ENCODE measurements around the gene TMEM41A. TPM values are rescaled to one million over a fixed set of nuclear protein-coding genes. Genes with fewer than 3 reads are reported as not detected.

TMEM41A gene
- total RNA-seq, 1 experiment from 2014 or later = 30.2 TPM

- Histone ChIP-seq H3K4me3 (ENCODE audit: low read depth in 2 of 2, low read length in 2 of 2) (no peak overlapping the region), H3K9me3 (ENCODE audit: control insufficient read depth, insufficient read depth, low read depth, low read length) (no peaks in the 10 kb centered on the region), H3K36me3 (ENCODE audit: control insufficient read depth, insufficient read depth, low read length) (no peaks in the 10 kb centered on the region), H3K4me1 (ENCODE audit: control insufficient read depth, insufficient read depth, low read length) (no peaks in the 10 kb centered on the region), H3K27me3 (ENCODE audit: control insufficient read depth, insufficient read depth, low read length) (no peaks in the 10 kb centered on the region), H3K27ac (ENCODE audit: low read length) (no peak overlapping the region)
- BruUV-seq (replicated peaks) = no TSS peak
- DNase-seq (ENCODE audit: low read depth, low spot score) = no peak
- no peak for TF ChIP-seq SIN3A (IDR thresholded peaks at IDR 0.05; ENCODE audit: borderline replicate concordance, insufficient read depth, low read depth, low read length)
- TF ChIP-seq TCF7L2 (IDR thresholded peaks at IDR 0.05; ENCODE audit: low read depth, low read length) = no peak
- TF ChIP-seq POLR2AphosphoS5 (IDR thresholded peaks at IDR 0.05; ENCODE audit: low read depth, low read length) = no peak
- no peak for TF ChIP-seq REST (IDR thresholded peaks at IDR 0.05; ENCODE audit: insufficient read depth in 1 of 2, low read depth in 2 of 2, low read length in 1 of 2)
- TF ChIP-seq CTCF (IDR thresholded peaks at IDR 0.05) = no peak
- in situ Hi-C loops (cut with HindIII; ENCODE audit: low pct_unique_long_range_greater_than_20kb, low sequenced_read_pairs) (no loop called here), intact Hi-C loops (cut with micrococcal nuclease; ENCODE audit: unreplicated experiment) (no loop called here)
- POLR2A ChIA-PET = no interaction called here
- CTCF ChIA-PET = no interaction called here
- ATAC-seq = no peak
These were observed 9.0 kb upstream of the TMEM41A start for GRCh38 chr3:185507883-185508282.

- Histone ChIP-seq H3K9me3 (ENCODE audit: control insufficient read depth, insufficient read depth, low read depth, low read length) (no peaks in the 10 kb centered on the region), H3K27ac (ENCODE audit: low read length) (no peak overlapping the region), H3K4me1 (ENCODE audit: control insufficient read depth, insufficient read depth, low read length) (no peaks in the 10 kb centered on the region), H3K27me3 (ENCODE audit: control insufficient read depth, insufficient read depth, low read length) (no peaks in the 10 kb centered on the region), H3K36me3 (ENCODE audit: control insufficient read depth, insufficient read depth, low read length) (no peaks in the 10 kb centered on the region), H3K4me3 (ENCODE audit: low read depth in 2 of 2, low read length in 2 of 2) (no peak overlapping the region)
- TF ChIP-seq REST (IDR thresholded peaks at IDR 0.05; ENCODE audit: insufficient read depth in 1 of 2, low read depth in 2 of 2, low read length in 1 of 2) (no peak), TCF7L2 (IDR thresholded peaks at IDR 0.05; ENCODE audit: low read depth, low read length) (no peak), SIN3A (IDR thresholded peaks at IDR 0.05; ENCODE audit: borderline replicate concordance, insufficient read depth, low read depth, low read length) (no peak)
- ChIA-PET CTCF (no interaction called here), POLR2A (no interaction called here)
- ATAC-seq (no peak), DNase-seq (ENCODE audit: low read depth, low spot score) (no peak)
- no TSS peak for BruUV-seq (replicated peaks)
- intact Hi-C loops (cut with micrococcal nuclease; ENCODE audit: unreplicated experiment) (no loop called here), in situ Hi-C loops (cut with HindIII; ENCODE audit: low pct_unique_long_range_greater_than_20kb, low sequenced_read_pairs) (no loop called here)
These were observed 5.8 kb upstream of the TMEM41A start for GRCh38 chr3:185504636-185505035.

Data from Panc1 (cell line).